ENCODE data around the gene PMP22. TPM values are rescaled to one million over a fixed set of nuclear protein-coding genes. Genes with fewer than 3 reads are reported as not detected.

PMP22 gene
- total and polyA plus RNA-seq, 5 donors from 2014 or later, result not detected

DNA sequence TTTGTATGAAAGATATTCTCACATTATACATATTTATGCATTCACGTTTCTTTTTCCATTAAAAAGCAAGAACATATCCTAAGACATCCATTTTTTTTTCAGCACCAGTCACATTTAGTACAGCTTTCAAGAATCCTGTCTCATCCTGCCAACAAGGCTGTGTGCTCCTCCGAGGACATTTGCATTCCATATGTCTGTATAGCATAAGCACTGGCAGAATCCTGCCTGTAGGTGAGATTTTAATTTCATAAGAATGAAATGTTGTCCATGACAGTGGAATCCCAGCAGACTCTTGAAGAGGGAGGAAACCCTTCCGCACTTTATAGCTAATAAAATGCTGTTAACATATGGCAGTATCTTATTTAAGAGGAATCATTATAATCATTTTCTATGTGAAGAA, 2.9 kb upstream of the PMP22 start:
- Mint-ChIP-seq H3K27me3 (peaks cover 52% of the 10 kb centered on the region), H3K36me3 (no peaks in the 10 kb centered on the region), H3K9me3 (peaks cover 0 to 4% (median 0%) of the 10 kb centered on the region in 7 donors), H3K27ac (no peak overlapping the region), H3K4me1 (peaks cover 0 to 3% (median 0%) of the 10 kb centered on the region in 4 donors), H3K4me3 (no peak overlapping the region)
- DNase-seq (no peak), ATAC-seq (ENCODE audit: low read depth in 2 of 2) (no peak)
- no peak overlapping the region for H3K27ac ChIP-seq (ENCODE audit: insufficient read depth, low read length, poor library complexity, severe bottlenecking)
- no peak overlapping the region for H3K4me3 ChIP-seq (ENCODE audit: low read depth, low read length)
- H3K36me3 ChIP-seq (ENCODE audit: control insufficient read depth, insufficient read depth, low read length), result no peaks in the 10 kb centered on the region
- peaks cover 17% of the 10 kb centered on the region for H3K27me3 ChIP-seq (ENCODE audit: control insufficient read depth, insufficient read depth, low read length)
- H3K4me1 ChIP-seq (ENCODE audit: control insufficient read depth, insufficient read depth, low read length, poor library complexity, severe bottlenecking), result no peaks in the 10 kb centered on the region
- no peaks in the 10 kb centered on the region for H3K9me3 ChIP-seq (ENCODE audit: control insufficient read depth in 2 of 2, low read length in 2 of 2)

DNA sequence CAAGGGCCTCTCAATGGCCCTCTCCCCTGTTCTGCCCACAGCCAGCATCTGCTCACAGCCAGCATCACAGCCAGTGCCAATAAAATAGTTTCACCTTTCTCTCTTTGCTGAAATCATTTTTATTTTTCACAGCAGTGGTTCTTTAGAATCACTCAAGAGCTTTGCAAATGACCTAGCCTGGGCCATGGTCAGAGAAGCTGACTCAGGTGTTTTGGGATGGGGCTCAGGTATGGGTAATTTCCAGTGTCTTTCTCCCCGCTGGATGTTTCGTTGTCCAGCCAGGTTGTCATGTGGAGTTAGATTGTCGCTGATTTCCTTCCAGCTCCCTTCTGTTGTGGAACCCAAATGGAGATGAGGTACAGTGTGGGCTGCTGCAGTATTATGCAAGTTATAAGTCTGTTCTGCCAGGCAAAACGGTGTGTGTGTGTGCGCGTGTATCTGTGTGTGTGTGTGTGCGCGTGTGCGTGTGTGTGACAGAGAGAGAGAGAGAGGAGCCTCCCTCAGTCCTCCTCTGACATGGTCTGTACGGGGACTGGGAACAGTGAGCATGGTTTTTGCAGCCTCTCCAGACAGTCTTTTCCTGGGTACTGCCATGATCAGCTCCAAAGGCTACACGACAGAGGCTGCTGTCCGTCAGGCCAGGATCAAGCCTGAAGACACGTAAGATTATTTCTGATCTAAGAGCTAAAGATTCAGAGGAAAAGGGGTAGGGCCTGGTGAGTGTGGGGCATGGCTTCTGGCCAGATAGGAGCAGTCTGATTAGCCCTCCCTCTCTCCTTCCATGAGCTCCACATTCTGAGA, 1.4 kb upstream of the PMP22 start:
- peak overlapping the region in 1 of 3 donors; percentile 29 for H3K27ac Mint-ChIP-seq
- ATAC-seq (ENCODE audit: low read depth in 2 of 2), result no peak
- no peak overlapping the region for H3K27ac ChIP-seq (ENCODE audit: insufficient read depth, low read length, poor library complexity, severe bottlenecking)
- H3K9me3 Mint-ChIP-seq, result peaks cover 0 to 3% (median 0%) of the 10 kb centered on the region in 7 donors
- no peaks in the 10 kb centered on the region for H3K9me3 ChIP-seq (ENCODE audit: control insufficient read depth in 2 of 2, low read length in 2 of 2)
- H3K27me3 ChIP-seq (ENCODE audit: control insufficient read depth, insufficient read depth, low read length), result peaks cover 17% of the 10 kb centered on the region
- H3K4me1 ChIP-seq (ENCODE audit: control insufficient read depth, insufficient read depth, low read length, poor library complexity, severe bottlenecking), result no peaks in the 10 kb centered on the region
- H3K4me3 ChIP-seq (ENCODE audit: low read depth, low read length), result no peak overlapping the region
- H3K36me3 ChIP-seq (ENCODE audit: control insufficient read depth, insufficient read depth, low read length), result no peaks in the 10 kb centered on the region
- H3K4me3 Mint-ChIP-seq, result no peak overlapping the region
- H3K4me1 Mint-ChIP-seq, result peaks cover 0 to 11% (median 4%) of the 10 kb centered on the region in 4 donors
- no peak for DNase-seq
- no peaks in the 10 kb centered on the region for H3K36me3 Mint-ChIP-seq
- peaks cover 63% of the 10 kb centered on the region for H3K27me3 Mint-ChIP-seq

DNA sequence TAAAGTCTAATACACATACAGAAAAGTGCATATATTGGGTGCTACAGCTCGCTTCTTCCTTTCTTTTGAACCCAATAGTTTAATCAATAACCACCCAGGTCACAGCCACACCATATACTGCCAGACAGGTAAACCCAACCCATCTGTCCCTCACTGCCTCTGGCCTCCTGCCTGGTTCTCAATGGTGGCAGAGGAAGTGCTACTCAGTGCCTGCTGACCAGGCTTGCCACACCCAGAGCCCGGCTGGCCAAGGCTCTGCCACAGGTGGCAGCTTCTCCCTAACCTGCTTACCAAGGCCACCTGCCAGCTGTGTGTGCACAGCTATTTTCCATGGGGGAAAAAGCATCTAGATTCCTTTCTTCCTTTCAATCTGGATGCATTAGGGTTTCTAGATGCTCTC, 584 bp downstream of the PMP22 start:
- Mint-ChIP-seq H3K36me3 (no peaks in the 10 kb centered on the region), H3K9me3 (no peaks in the 10 kb centered on the region), H3K27me3 (peaks cover 83% of the 10 kb centered on the region), H3K4me3 (peak overlapping the region in 1 of 4 donors; percentile 65), H3K27ac (no peak overlapping the region), H3K4me1 (peaks cover 0 to 18% (median 8%) of the 10 kb centered on the region in 4 donors)
- H3K9me3 ChIP-seq (ENCODE audit: control insufficient read depth in 2 of 2, low read length in 2 of 2), result no peaks in the 10 kb centered on the region
- no peak for ATAC-seq (ENCODE audit: low read depth in 2 of 2)
- no peaks in the 10 kb centered on the region for H3K36me3 ChIP-seq (ENCODE audit: control insufficient read depth, insufficient read depth, low read length)
- H3K27me3 ChIP-seq (ENCODE audit: control insufficient read depth, insufficient read depth, low read length), result peaks cover 24% of the 10 kb centered on the region
- no peak overlapping the region for H3K27ac ChIP-seq (ENCODE audit: insufficient read depth, low read length, poor library complexity, severe bottlenecking)
- DNase-seq, result no peak
- no peak overlapping the region for H3K4me3 ChIP-seq (ENCODE audit: low read depth, low read length)
- H3K4me1 ChIP-seq (ENCODE audit: control insufficient read depth, insufficient read depth, low read length, poor library complexity, severe bottlenecking), result peaks cover 13% of the 10 kb centered on the region

DNA sequence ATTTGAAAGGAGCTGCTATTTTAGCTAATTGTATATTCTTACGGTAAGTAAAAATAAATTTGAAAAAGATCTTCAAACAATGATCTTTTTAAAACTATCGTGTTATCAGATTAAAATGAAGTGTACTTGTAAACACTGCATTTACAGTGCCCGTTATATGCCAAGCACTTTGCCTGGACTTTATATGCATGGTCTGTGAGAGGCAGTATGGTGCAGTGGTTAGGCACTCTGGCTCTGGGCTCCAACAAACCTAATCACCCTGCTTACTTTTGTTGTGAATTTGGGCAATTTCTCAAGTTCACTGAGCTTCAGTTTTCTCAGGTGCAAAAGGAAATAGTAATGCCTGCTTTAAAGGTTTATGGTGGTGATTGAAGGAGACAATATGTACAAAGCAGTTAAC, 1.4 kb downstream of the PMP22 start:
- DNase-seq (no peak), ATAC-seq (ENCODE audit: low read depth in 2 of 2) (no peak)
- peaks cover 13% of the 10 kb centered on the region for H3K4me1 ChIP-seq (ENCODE audit: control insufficient read depth, insufficient read depth, low read length, poor library complexity, severe bottlenecking)
- peaks cover 28% of the 10 kb centered on the region for H3K27me3 ChIP-seq (ENCODE audit: control insufficient read depth, insufficient read depth, low read length)
- Mint-ChIP-seq H3K4me1 (peaks cover 0 to 18% (median 8%) of the 10 kb centered on the region in 4 donors), H3K27me3 (peaks cover 87% of the 10 kb centered on the region), H3K9me3 (peaks cover 0 to 2% (median 0%) of the 10 kb centered on the region in 7 donors), H3K4me3 (no peak overlapping the region), H3K36me3 (no peaks in the 10 kb centered on the region), H3K27ac (no peak overlapping the region)
- H3K36me3 ChIP-seq (ENCODE audit: control insufficient read depth, insufficient read depth, low read length), result no peaks in the 10 kb centered on the region
- H3K27ac ChIP-seq (ENCODE audit: insufficient read depth, low read length, poor library complexity, severe bottlenecking), result no peak overlapping the region
- H3K4me3 ChIP-seq (ENCODE audit: low read depth, low read length), result no peak overlapping the region
- H3K9me3 ChIP-seq (ENCODE audit: control insufficient read depth in 2 of 2, low read length in 2 of 2), result no peaks in the 10 kb centered on the region

DNA sequence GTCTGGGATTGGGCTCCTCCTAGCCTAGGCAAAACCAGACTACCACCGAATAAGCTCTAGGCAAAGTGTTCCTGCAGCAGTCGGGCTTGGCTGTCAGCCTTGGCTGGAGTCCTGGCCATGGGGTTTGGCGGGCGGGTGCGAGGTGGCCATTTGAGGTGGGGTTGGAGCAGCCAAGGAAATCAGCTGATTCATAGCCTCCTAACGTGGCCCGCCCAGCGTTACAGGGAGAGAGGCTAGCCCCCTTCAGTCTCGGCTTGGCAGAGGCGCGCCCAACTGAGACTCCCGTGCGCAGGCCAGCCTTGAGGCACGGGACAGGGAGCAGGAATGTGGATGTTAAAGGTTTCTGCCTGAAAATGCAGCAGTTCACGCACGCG, 1.9 kb downstream of the PMP22 start:
- Mint-ChIP-seq H3K27ac (no peak overlapping the region), H3K4me3 (no peak overlapping the region), H3K36me3 (no peaks in the 10 kb centered on the region), H3K4me1 (peaks cover 0 to 18% (median 8%) of the 10 kb centered on the region in 4 donors), H3K9me3 (peaks cover 0 to 2% (median 0%) of the 10 kb centered on the region in 7 donors), H3K27me3 (peaks cover 92% of the 10 kb centered on the region)
- Histone ChIP-seq H3K4me3 (ENCODE audit: low read depth, low read length) (no peak overlapping the region), H3K36me3 (ENCODE audit: control insufficient read depth, insufficient read depth, low read length) (no peaks in the 10 kb centered on the region), H3K27ac (ENCODE audit: insufficient read depth, low read length, poor library complexity, severe bottlenecking) (no peak overlapping the region), H3K9me3 (ENCODE audit: control insufficient read depth in 2 of 2, low read length in 2 of 2) (no peaks in the 10 kb centered on the region), H3K27me3 (ENCODE audit: control insufficient read depth, insufficient read depth, low read length) (peaks cover 32% of the 10 kb centered on the region), H3K4me1 (ENCODE audit: control insufficient read depth, insufficient read depth, low read length, poor library complexity, severe bottlenecking) (peaks cover 13% of the 10 kb centered on the region)
- DNase-seq (no peak), ATAC-seq (ENCODE audit: low read depth in 2 of 2) (no peak)

DNA sequence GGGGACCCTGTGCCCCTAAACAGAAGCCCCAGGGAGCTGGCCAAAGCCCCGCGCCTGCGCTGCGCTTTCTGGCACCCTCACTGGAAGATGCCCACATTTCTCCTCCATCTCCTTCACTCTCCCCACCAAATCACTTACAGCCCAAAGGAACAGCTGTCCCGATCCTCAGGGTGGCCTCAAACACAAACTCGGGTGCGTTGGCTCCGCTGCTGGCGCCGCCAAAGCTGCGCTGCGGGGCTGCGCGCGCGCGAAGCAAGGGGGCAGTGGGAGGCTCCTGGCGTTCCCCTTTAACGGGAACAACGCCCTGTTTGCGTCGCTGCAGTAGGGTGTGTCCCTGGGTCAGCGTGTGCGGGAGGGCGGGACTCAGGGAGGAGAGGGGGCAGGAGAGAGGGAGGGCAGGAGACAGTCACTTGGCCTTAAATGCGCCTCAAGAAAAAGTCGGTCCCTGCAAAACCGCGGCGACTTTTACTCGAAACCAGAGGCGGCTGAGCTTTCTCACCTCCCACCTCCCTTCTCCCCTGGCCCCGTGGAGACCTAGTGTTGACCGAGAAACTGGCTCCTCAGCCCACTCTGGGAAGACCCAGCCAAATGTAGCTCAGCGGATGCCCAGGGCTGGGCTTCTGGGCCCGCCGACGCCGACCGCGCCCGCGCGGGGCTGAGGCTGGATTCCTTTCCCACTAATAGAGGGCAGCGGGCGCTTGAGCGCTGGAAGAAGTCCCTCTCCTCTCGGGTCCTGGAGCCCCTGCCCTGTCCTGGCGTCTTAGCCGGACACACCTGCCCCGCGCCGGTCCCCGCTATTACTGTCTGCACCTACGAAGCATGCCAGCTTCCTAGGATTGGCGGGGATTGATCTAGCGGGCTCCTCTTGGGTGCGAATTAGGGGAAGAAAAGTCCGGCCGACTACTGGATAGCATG, 2.6 kb downstream of the PMP22 start:
- no peak overlapping the region for H3K27ac ChIP-seq (ENCODE audit: insufficient read depth, low read length, poor library complexity, severe bottlenecking)
- Mint-ChIP-seq H3K27me3 (peaks cover 91% of the 10 kb centered on the region), H3K4me3 (peak overlapping the region in 2 of 4 donors; percentile 33 to 56), H3K36me3 (no peaks in the 10 kb centered on the region), H3K9me3 (peaks cover 0 to 2% (median 0%) of the 10 kb centered on the region in 7 donors), H3K27ac (no peak overlapping the region), H3K4me1 (peaks cover 0 to 18% (median 10%) of the 10 kb centered on the region in 4 donors)
- no peaks in the 10 kb centered on the region for H3K36me3 ChIP-seq (ENCODE audit: control insufficient read depth, insufficient read depth, low read length)
- H3K4me3 ChIP-seq (ENCODE audit: low read depth, low read length), result no peak overlapping the region
- H3K9me3 ChIP-seq (ENCODE audit: control insufficient read depth in 2 of 2, low read length in 2 of 2), result no peaks in the 10 kb centered on the region
- H3K4me1 ChIP-seq (ENCODE audit: control insufficient read depth, insufficient read depth, low read length, poor library complexity, severe bottlenecking), result peaks cover 13% of the 10 kb centered on the region
- ATAC-seq (ENCODE audit: low read depth in 2 of 2), result no peak
- DNase-seq, result peak in 1 of 3 donors; percentile 2
- H3K27me3 ChIP-seq (ENCODE audit: control insufficient read depth, insufficient read depth, low read length), result peaks cover 35% of the 10 kb centered on the region

DNA sequence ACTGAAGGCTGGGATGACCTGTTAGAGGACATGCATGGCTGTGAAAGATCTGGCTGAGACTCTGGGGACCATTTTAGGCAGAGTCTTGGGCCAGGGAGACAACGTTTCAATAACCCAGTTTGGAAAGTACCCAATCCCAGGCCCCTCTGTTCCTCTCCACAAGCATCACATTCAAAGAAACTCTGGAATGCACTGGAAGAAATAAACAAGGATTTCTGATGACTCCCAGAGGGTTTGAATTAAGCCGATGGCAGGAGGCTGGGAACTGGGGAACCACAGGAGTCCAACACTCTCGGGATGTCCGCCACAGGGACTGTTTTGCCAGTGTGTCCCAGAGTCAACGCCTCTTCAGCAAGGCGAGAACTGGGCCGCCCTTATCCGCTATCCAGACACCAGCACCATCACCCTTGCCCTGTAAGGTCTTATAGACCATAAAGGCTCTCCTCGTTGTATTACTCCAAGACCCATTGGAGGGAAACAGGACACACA, 3.3 kb downstream of the PMP22 start:
- Histone ChIP-seq H3K9me3 (ENCODE audit: control insufficient read depth in 2 of 2, low read length in 2 of 2) (no peaks in the 10 kb centered on the region), H3K27ac (ENCODE audit: insufficient read depth, low read length, poor library complexity, severe bottlenecking) (no peak overlapping the region), H3K4me3 (ENCODE audit: low read depth, low read length) (no peak overlapping the region), H3K36me3 (ENCODE audit: control insufficient read depth, insufficient read depth, low read length) (no peaks in the 10 kb centered on the region), H3K27me3 (ENCODE audit: control insufficient read depth, insufficient read depth, low read length) (peaks cover 36% of the 10 kb centered on the region), H3K4me1 (ENCODE audit: control insufficient read depth, insufficient read depth, low read length, poor library complexity, severe bottlenecking) (peaks cover 18% of the 10 kb centered on the region)
- peaks cover 93% of the 10 kb centered on the region for H3K27me3 Mint-ChIP-seq
- H3K36me3 Mint-ChIP-seq, result no peaks in the 10 kb centered on the region
- H3K27ac Mint-ChIP-seq, result no peak overlapping the region
- no peak for DNase-seq
- H3K4me1 Mint-ChIP-seq, result peaks cover 0 to 24% (median 16%) of the 10 kb centered on the region in 4 donors
- peak overlapping the region in 2 of 4 donors; percentile 33 to 56 for H3K4me3 Mint-ChIP-seq
- H3K9me3 Mint-ChIP-seq, result peaks cover 0 to 2% (median 0%) of the 10 kb centered on the region in 7 donors
- ATAC-seq (ENCODE audit: low read depth in 2 of 2), result no peak
